HEK293 (cell line): ENCODE results near the gene SULT1C2.

Experiments
- CTCF ChIP-seq: fragments of 450-650 bp; formaldehyde crosslinking; IDR thresholded peaks from 2 replicates; pipeline ENCODE4 v1.5.1; 2016; ENCODE audit warnings: missing biosample characterization, missing genetic modification characterization
- KLF10 ChIP-seq: fragments of 450-650 bp; IDR thresholded peaks from 2 replicates; pipeline ENCODE4 v1.5.1; 2018; ENCODE audit warnings: missing biosample characterization, mild to moderate bottlenecking, missing genetic modification characterization
- YY1 ChIP-seq: fragments of 450-650 bp; formaldehyde crosslinking; IDR thresholded peaks from 2 replicates; pipeline ENCODE4 v1.5.1; 2018; ENCODE audit warnings: missing biosample characterization, missing genetic modification characterization
- ZBTB44 ChIP-seq: fragments of 450-650 bp; IDR thresholded peaks from 2 replicates; pipeline ENCODE4 v1.5.1; 2018; ENCODE audit warnings: missing biosample characterization, mild to moderate bottlenecking, missing genetic modification characterization
- ZNF112 ChIP-seq: fragments of 450-650 bp; formaldehyde crosslinking; IDR thresholded peaks from 2 replicates; pipeline ENCODE4 v1.5.0; 2017; ENCODE audit warnings: missing biosample characterization, missing genetic modification characterization
- ZNF398 ChIP-seq: fragments of 450-650 bp; formaldehyde crosslinking; IDR thresholded peaks from 2 replicates; pipeline ENCODE4 v1.5.1; 2017; ENCODE audit warnings: missing biosample characterization, missing genetic modification characterization
- TF ChIP-seq, protein P1 (sequence below): fragments of 450-650 bp; formaldehyde crosslinking; IDR thresholded peaks from 2 replicates; pipeline ENCODE4 v1.5.1; 2016; ENCODE audit warnings: missing biosample characterization, missing genetic modification characterization

DNA sequence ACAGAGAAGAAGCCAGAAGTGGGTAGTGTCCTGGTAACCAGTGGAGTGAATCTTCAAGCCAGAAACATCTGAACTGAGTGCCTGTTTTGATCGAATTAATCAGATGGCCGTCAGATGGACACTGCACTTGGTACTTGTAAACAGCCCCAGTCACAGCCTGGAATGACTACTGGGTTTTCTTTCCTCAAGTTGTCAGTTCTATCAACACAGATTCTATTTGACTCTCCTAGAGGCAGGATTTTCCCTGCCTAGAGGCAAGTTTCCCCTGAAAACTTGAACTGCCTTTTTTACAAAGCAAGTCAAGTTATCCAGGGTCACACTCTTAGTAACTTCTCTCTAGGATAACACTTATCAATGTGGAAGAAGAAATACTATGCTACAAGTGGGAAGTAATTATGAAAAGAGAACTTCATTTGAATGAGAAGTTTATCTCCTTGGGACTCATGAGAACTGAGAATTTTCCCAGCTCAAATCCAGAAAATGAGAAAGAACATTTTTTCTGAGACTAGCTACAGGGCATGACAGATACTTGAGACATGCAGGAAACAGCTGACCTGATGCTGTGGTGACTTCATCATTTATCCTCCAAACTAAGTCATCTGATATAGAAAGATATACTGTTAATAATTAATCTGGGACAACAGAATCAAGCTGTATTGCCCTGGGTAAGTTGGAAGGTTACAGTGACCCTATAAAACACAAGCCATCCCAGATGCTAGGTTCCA lies 36.0 kb downstream of the SULT1C2 start:
- TF ChIP-seq CTCF (tag by site-specific recombination) (no peak), KLF10 (tag by site-specific recombination) (no peak), ZNF112 (no peak), ZNF398 (tag by site-specific recombination) (no peak), YY1 (tag by site-specific recombination) (no peak), ZBTB44 (tag by site-specific recombination) (no peak)
- TF ChIP-seq, protein P1, sequence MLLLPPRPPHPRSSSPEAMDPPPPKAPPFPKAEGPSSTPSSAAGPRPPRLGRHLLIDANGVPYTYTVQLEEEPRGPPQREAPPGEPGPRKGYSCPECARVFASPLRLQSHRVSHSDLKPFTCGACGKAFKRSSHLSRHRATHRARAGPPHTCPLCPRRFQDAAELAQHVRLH = no peak
